SK-N-SH (cell line): Measurements from ENCODE around the gene ZNF516. TPM values are rescaled to one million over a fixed set of nuclear protein-coding genes. Genes with fewer than 3 reads are reported as not detected.

Experiments
- CTCF ChIA-PET: fragments of 300-600, 350-600 bp; formaldehyde crosslinking; extraction: SDS; loops from one replicate; lab custom pipeline; 2021; lab: Yijun Ruan, JAX
- POLR2A ChIA-PET: fragments of 350-600 bp; sonication (Branson Sonifier 250); formaldehyde crosslinking; extraction: SDS; loops from one replicate; lab custom pipeline; 2020; ENCODE audit warnings: antibody characterized with exemption, inconsistent platforms; lab: Yijun Ruan, JAX
- DNase-seq: peaks from one replicate; pipeline ENCODE4 v3.0.0; 2012
- H2AFZ ChIP-seq: fragments of 200-600 bp; sonication (generic); 2 replicates; pipeline ENCODE4 v1.8.1; 2016; ENCODE audit warnings: antibody characterized with exemption, mild to moderate bottlenecking, low read depth
- H3F3A ChIP-seq: fragments of 200-600 bp; sonication (generic); replicated peaks from 2 replicates; pipeline ENCODE3; 2016; ENCODE audit warnings: antibody characterized with exemption, mild to moderate bottlenecking; ENCODE audit not compliant: insufficient read depth
- H3K27ac ChIP-seq, 2 experiments: fragments of 200-500 bp in 1 of 2; fragments of 200-600 bp in 1 of 2; sonication (Bioruptor generic) in 1 of 2; sonication (generic), shearing (Covaris generic) in 1 of 2; 2 replicates each; pipeline versions ENCODE4 v1.5.1 to v1.6.1; 2014 to 2016; ENCODE audit warnings: low read depth in 2 of 2, inconsistent platforms in 1 of 2, low read length in 1 of 2, mild to moderate bottlenecking in 1 of 2, mixed read lengths in 1 of 2
- H3K27me3 ChIP-seq: fragments of 200-600 bp; sonication (generic), shearing (Covaris generic); 2 replicates; pipeline ENCODE4 v1.6.1; 2016; ENCODE audit warnings: mixed run types; ENCODE audit not compliant: insufficient read depth
- H3K36me3 ChIP-seq, 2 experiments: fragments of 200-500 bp in 1 of 2; fragments of 200-600 bp in 1 of 2; sonication (Bioruptor generic) in 1 of 2; sonication (generic) in 1 of 2; replicated peaks in 1 of 2; 2 replicates each; pipeline versions ENCODE3 to v1.5.1; 2014 to 2016; ENCODE audit warnings: low read length in 1 of 2, mild to moderate bottlenecking in 1 of 2; ENCODE audit not compliant: insufficient read depth in 2 of 2, control insufficient read depth in 1 of 2
- H3K4me1 ChIP-seq, 2 experiments: fragments of 200-500 bp in 1 of 2; fragments of 200-600 bp in 1 of 2; sonication (Bioruptor generic) in 1 of 2; sonication (generic), shearing (Covaris generic) in 1 of 2; 2 replicates each; pipeline versions ENCODE4 v1.5.1 to v1.6.1; 2014 to 2016; ENCODE audit warnings: low read depth in 1 of 2, low read length in 1 of 2, mixed run types in 1 of 2; ENCODE audit not compliant: insufficient read depth in 2 of 2, control insufficient read depth in 1 of 2
- H3K4me2 ChIP-seq: fragments of 200-600 bp; sonication (generic), shearing (Covaris generic); 2 replicates; pipeline ENCODE4 v1.6.1; 2017; ENCODE audit warnings: mixed run types
- H3K4me3 ChIP-seq, 2 experiments: fragments of 200-500 bp in 1 of 2; fragments of 200-600 bp in 1 of 2; sonication (Bioruptor generic) in 1 of 2; sonication (generic), shearing (Covaris generic) in 1 of 2; 2 replicates each; pipeline versions ENCODE4 v1.5.1 to v1.8.1; 2014 to 2016; ENCODE audit warnings: low read depth in 2 of 2, inconsistent platforms in 1 of 2, low read length in 1 of 2, mild to moderate bottlenecking in 1 of 2, mixed read lengths in 1 of 2, moderate library complexity in 1 of 2
- H3K79me2 ChIP-seq: fragments of 200-600 bp; sonication (generic); 2 replicates; pipeline ENCODE4 v1.8.1; 2017; ENCODE audit warnings: mild to moderate bottlenecking; ENCODE audit not compliant: insufficient read depth
- H3K9ac ChIP-seq: fragments of 200-600 bp; sonication (generic); 2 replicates; pipeline ENCODE4 v1.6.1; 2017; ENCODE audit warnings: mixed run types
- H3K9me2 ChIP-seq: fragments of 200-600 bp; sonication (generic); 2 replicates; pipeline ENCODE4 v1.6.1; 2017; ENCODE audit warnings: mixed run types
- H3K9me3 ChIP-seq: fragments of 200-600 bp; sonication (generic); 2 replicates; pipeline ENCODE4 v1.6.1; 2017; ENCODE audit warnings: mixed run types, mild to moderate bottlenecking, moderate library complexity
- H4K20me1 ChIP-seq: fragments of 200-600 bp; sonication (generic); 2 replicates; pipeline ENCODE4 v1.6.1; 2017; ENCODE audit warnings: mild to moderate bottlenecking, mixed run types; ENCODE audit not compliant: insufficient read depth
- ELF1 ChIP-seq: IDR thresholded peaks from 2 replicates; pipeline ENCODE4 v1.4.0; 2012
- EP300 ChIP-seq, 2 experiments: IDR thresholded peaks; 2 replicates each; pipeline versions ENCODE4 v1.4.0 to v1.6.1; 2012; ENCODE audit warnings: borderline replicate concordance in 1 of 2, low read depth in 1 of 2, low read length in 1 of 2
- EZH2phosphoT487 ChIP-seq: fragments of 200-600 bp; sonication (generic); IDR thresholded peaks from 2 replicates; pipeline ENCODE4 v1.6.1; 2017; ENCODE audit warnings: low read depth, mixed run types, mild to moderate bottlenecking, antibody characterized with exemption, moderate library complexity, borderline replicate concordance
- FOSL2 ChIP-seq: IDR thresholded peaks from 2 replicates; pipeline ENCODE4 v1.4.0; 2012; ENCODE audit warnings: low read depth, mild to moderate bottlenecking, moderate library complexity, borderline replicate concordance
- FOXJ3 ChIP-seq: sonication (generic); formaldehyde crosslinking; IDR thresholded peaks from 2 replicates; pipeline ENCODE4 v1.5.1; 2020; ENCODE audit warnings: mild to moderate bottlenecking, missing genetic modification reagents
- GABPA ChIP-seq: IDR thresholded peaks from 2 replicates; pipeline ENCODE4 v1.4.0; 2012; ENCODE audit warnings: low read depth, mild to moderate bottlenecking
- MXI1 ChIP-seq: IDR thresholded peaks from 2 replicates; pipeline ENCODE4 v1.6.1; 2012; ENCODE audit warnings: mild to moderate bottlenecking, low read depth, low read length, improper control_type of control experiment
- POLR2AphosphoS5 ChIP-seq: IDR thresholded peaks from 2 replicates; pipeline ENCODE4 v1.6.1; 2012; ENCODE audit warnings: low read depth, low read length
- RFX5 ChIP-seq: IDR thresholded peaks from 2 replicates; pipeline ENCODE4 v1.6.1; 2012; ENCODE audit warnings: mild to moderate bottlenecking, improper control_type of control experiment, low read length
- RXRA ChIP-seq: IDR thresholded peaks from 2 replicates; pipeline ENCODE4 v1.4.0; 2012; ENCODE audit warnings: low read depth, mild to moderate bottlenecking, borderline replicate concordance
- SIN3A ChIP-seq: IDR thresholded peaks from 2 replicates; pipeline ENCODE4 v1.6.1; 2012; ENCODE audit warnings: low read depth, mild to moderate bottlenecking, low read length, moderate library complexity, borderline replicate concordance
- SMC3 ChIP-seq: IDR thresholded peaks from 2 replicates; pipeline ENCODE4 v1.6.1; 2012; ENCODE audit warnings: low read depth, low read length, improper control_type of control experiment
- TAF1 ChIP-seq: IDR thresholded peaks from 2 replicates; pipeline ENCODE4 v1.6.1; 2012; ENCODE audit warnings: low read depth, mild to moderate bottlenecking, low read length, moderate library complexity, borderline replicate concordance
- USF2 ChIP-seq: fragments of 150-350 bp; IDR thresholded peaks from 2 replicates; pipeline ENCODE4 v1.6.1; 2017; ENCODE audit warnings: antibody characterized with exemption, low read length, low read depth, borderline replicate concordance
- YY1 ChIP-seq: IDR thresholded peaks from 2 replicates; pipeline ENCODE4 v1.4.0; 2012; ENCODE audit warnings: low read depth, mild to moderate bottlenecking
- WGBS: methylation state at CpG from one replicate; pipeline ENCODE4 v1.1.6; 2017; ENCODE audit warnings: low lambda C conversion rate; 5-methylcytosine and 5-hydroxymethylcytosine counted together
- polyA plus RNA-seq, 3 experiments: library from polyadenylated mRNA; depleted of rRNA; stranded (reverse); fragments of >200 nt; gene quantifications; 2 replicates each; pipeline ENCODE4 v1.2.3, GENCODE V29; 2012
- TF ChIP-seq, protein P1 (sequence below): IDR thresholded peaks from 2 replicates; pipeline ENCODE4 v1.4.0; 2012; ENCODE audit warnings: low read depth, borderline replicate concordance
- TF ChIP-seq, protein P2 (sequence below): IDR thresholded peaks from 2 replicates; pipeline ENCODE4 v1.4.0; 2012; ENCODE audit warnings: low read depth
- TF ChIP-seq, protein P3 (sequence below): fragments of 200-600 bp; sonication (generic); IDR thresholded peaks from 2 replicates; pipeline ENCODE4 v1.6.1; 2017; ENCODE audit warnings: antibody characterized with exemption, mild to moderate bottlenecking, moderate library complexity

Gene ZNF516
- polyA plus RNA-seq, 1 of the 3 experiments (the other 2 are of a cell fraction): 4.4 TPM

- H2AFZ ChIP-seq: no peak overlapping the region
These were observed 106.8 kb downstream of the ZNF516 start for GRCh38 chr18:76388261-76388660.

GRCh38 chr18:76387608-76388007 is 107.4 kb downstream of the ZNF516 start:
- no peak for TF ChIP-seq SMC3
- Histone ChIP-seq H3K9me2 (no peaks in the 10 kb centered on the region), H3K36me3 (no peaks in the 10 kb centered on the region), H3F3A (no peaks in the 10 kb centered on the region), H3K9ac (no peak overlapping the region), H4K20me1 (peaks cover 21% of the 10 kb centered on the region), H3K27me3 (no peaks in the 10 kb centered on the region), H3K4me3 (no peak overlapping the region), H3K9me3 (no peaks in the 10 kb centered on the region), H3K4me1 (no peaks in the 10 kb centered on the region; a peak in 1 of 4 replicates), H3K79me2 (peaks cover 3% of the 10 kb centered on the region; the same call in 1 of the 2 replicates), H3K4me2 (no peak overlapping the region), H3K27ac (no peak overlapping the region), H2AFZ (no peak overlapping the region)
- WGBS: 64% methylated on average over 8 of the region's 8 CpGs
- CTCF ChIA-PET: interaction anchor here (2.3 kb wide), 1 partner anchor 10 kb away, joined by 16 read pairs; no protein-coding TSS in a partner anchor
- POLR2A ChIA-PET: no interaction called here
- no peak for DNase-seq

More at GRCh38 chr18:76388261-76388660, 106.8 kb downstream of the ZNF516 start:
- WGBS: 53% methylated on average over 4 of the region's 7 CpGs
- no peak overlapping the region for H3K27ac ChIP-seq
- H4K20me1 ChIP-seq: peaks cover 21% of the 10 kb centered on the region
- no peak for DNase-seq
- H3K4me2 ChIP-seq: no peak overlapping the region
- H3K27me3 ChIP-seq: no peaks in the 10 kb centered on the region
- H3K9me2 ChIP-seq: no peaks in the 10 kb centered on the region
- no peaks in the 10 kb centered on the region for H3K36me3 ChIP-seq
- no peaks in the 10 kb centered on the region for H3F3A ChIP-seq
- ChIA-PET POLR2A (no interaction called here), CTCF (interaction anchor here (0.8 to 2.3 kb wide), 2 partner anchors 10 to 40 kb away, joined by 4 to 16 read pairs; no protein-coding TSS in a partner anchor)
- H3K4me3 ChIP-seq: no peak overlapping the region
- TF ChIP-seq RXRA: no peak
- TF ChIP-seq EP300 (IDR thresholded peaks at IDR 0.05; ENCODE audit: borderline replicate concordance in 1 of 2, low read depth in 1 of 2, low read length in 1 of 2): no peak
- TF ChIP-seq, protein P1, sequence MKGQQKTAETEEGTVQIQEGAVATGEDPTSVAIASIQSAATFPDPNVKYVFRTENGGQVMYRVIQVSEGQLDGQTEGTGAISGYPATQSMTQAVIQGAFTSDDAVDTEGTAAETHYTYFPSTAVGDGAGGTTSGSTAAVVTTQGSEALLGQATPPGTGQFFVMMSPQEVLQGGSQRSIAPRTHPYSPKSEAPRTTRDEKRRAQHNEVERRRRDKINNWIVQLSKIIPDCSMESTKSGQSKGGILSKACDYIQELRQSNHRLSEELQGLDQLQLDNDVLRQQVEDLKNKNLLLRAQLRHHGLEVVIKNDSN: no peak
- TF ChIP-seq ELF1: no peak
- no peak for TF ChIP-seq FOXJ3 (CRISPR knock-in tag)
- no peak for TF ChIP-seq USF2
- TF ChIP-seq POLR2AphosphoS5: no peak
- no peak overlapping the region for H3K9ac ChIP-seq
- peaks cover 3% of the 10 kb centered on the region; the same call in 1 of the 2 replicates for H3K79me2 ChIP-seq
- H3K4me1 ChIP-seq: no peaks in the 10 kb centered on the region; a peak in 1 of 4 replicates
- no peaks in the 10 kb centered on the region for H3K9me3 ChIP-seq

- DNase-seq: no peak
- H2AFZ ChIP-seq: no peak overlapping the region
- H4K20me1 ChIP-seq: peaks cover 19% of the 10 kb centered on the region
- H3K9me2 ChIP-seq: no peaks in the 10 kb centered on the region
- no peak overlapping the region for H3K4me2 ChIP-seq
- no peaks in the 10 kb centered on the region for H3F3A ChIP-seq
- no peaks in the 10 kb centered on the region for H3K36me3 ChIP-seq
- no peaks in the 10 kb centered on the region for H3K9me3 ChIP-seq
- no peaks in the 10 kb centered on the region for H3K27me3 ChIP-seq
- no peaks in the 10 kb centered on the region; a peak in 1 of 4 replicates for H3K4me1 ChIP-seq
- CTCF ChIA-PET: interaction anchor here (1.0 to 2.0 kb wide), 3 partner anchors 12 to 323 kb away, joined by 4 to 7 read pairs (median 4); no protein-coding TSS in a partner anchor
- POLR2A ChIA-PET: no interaction called here
- H3K4me3 ChIP-seq: no peak overlapping the region
- no peak overlapping the region for H3K9ac ChIP-seq
- no peak overlapping the region for H3K27ac ChIP-seq
- 47% methylated on average over 6 of the region's 13 CpGs for WGBS
- H3K79me2 ChIP-seq: peaks cover 3% of the 10 kb centered on the region; the same call in 1 of the 2 replicates
- no peak for TF ChIP-seq SIN3A
- no peak for TF ChIP-seq GABPA
- no peak for TF ChIP-seq MXI1
- TF ChIP-seq EP300 (IDR thresholded peaks at IDR 0.05; ENCODE audit: borderline replicate concordance in 1 of 2, low read depth in 1 of 2, low read length in 1 of 2): no peak
- TF ChIP-seq, protein P2, sequence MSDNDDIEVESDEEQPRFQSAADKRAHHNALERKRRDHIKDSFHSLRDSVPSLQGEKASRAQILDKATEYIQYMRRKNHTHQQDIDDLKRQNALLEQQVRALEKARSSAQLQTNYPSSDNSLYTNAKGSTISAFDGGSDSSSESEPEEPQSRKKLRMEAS: no peak
- TF ChIP-seq RFX5: no peak
- no peak for TF ChIP-seq FOSL2
- no peak for TF ChIP-seq TAF1
- TF ChIP-seq, protein P3, sequence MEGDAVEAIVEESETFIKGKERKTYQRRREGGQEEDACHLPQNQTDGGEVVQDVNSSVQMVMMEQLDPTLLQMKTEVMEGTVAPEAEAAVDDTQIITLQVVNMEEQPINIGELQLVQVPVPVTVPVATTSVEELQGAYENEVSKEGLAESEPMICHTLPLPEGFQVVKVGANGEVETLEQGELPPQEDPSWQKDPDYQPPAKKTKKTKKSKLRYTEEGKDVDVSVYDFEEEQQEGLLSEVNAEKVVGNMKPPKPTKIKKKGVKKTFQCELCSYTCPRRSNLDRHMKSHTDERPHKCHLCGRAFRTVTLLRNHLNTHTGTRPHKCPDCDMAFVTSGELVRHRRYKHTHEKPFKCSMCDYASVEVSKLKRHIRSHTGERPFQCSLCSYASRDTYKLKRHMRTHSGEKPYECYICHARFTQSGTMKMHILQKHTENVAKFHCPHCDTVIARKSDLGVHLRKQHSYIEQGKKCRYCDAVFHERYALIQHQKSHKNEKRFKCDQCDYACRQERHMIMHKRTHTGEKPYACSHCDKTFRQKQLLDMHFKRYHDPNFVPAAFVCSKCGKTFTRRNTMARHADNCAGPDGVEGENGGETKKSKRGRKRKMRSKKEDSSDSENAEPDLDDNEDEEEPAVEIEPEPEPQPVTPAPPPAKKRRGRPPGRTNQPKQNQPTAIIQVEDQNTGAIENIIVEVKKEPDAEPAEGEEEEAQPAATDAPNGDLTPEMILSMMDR: no peak
- no peak for TF ChIP-seq YY1
- no peak for TF ChIP-seq EZH2phosphoT487
- TF ChIP-seq, protein P1: no peak
These were observed 108.2 kb downstream of the ZNF516 start for GRCh38 chr18:76386886-76387285.
